ENCODE measurements around the gene ADGRB3. TPM values are rescaled to one million over a fixed set of nuclear protein-coding genes. Genes with fewer than 3 reads are reported as not detected.
A peak's percentile ranks its signal among the peaks of the same experiment; 100 is the strongest.

The ADGRB3 gene
- polyA plus RNA-seq, 1 of the 3 experiments (the other 2 are of a cell fraction), result 0.12 TPM

DNA sequence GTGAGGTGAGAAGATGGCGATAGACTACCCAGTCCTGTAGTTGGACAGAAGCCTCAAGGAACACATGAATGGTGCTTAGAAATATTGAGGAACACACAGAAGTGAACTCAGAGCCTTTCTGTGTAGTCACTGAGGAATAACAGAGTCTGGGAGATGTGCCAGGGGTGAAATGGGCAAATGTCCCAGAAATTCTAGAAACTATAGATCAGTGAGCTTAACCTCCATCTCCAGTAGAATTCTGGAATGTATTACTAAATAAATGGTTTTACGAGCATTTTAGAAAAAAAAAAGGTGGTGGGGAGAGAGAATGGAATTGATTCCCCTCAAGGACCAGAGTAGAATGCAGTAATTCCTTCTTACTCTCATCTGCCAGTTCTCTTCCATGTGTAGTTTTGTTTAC, 781.7 kb downstream of the ADGRB3 start:
- ChIA-PET POLR2A (no interaction called here), CTCF (no interaction called here)
- TF ChIP-seq EP300 (IDR thresholded peaks at IDR 0.05; ENCODE audit: borderline replicate concordance in 1 of 2, low read depth in 1 of 2, low read length in 1 of 2) (no peak), NFIC (IDR thresholded peaks at IDR 0.05; ENCODE audit: borderline replicate concordance) (0 out of 2 replicates have a peak, but pooled peaks have one; percentile 14), PBX3 (IDR thresholded peaks at IDR 0.05) (no peak)
- H3K4me2 ChIP-seq, result no peak overlapping the region
- no peaks in the 10 kb centered on the region for H3K9me2 ChIP-seq
- H3K9ac ChIP-seq, result no peak overlapping the region
- H4K20me1 ChIP-seq (ENCODE audit: insufficient read depth), result no peaks in the 10 kb centered on the region
- DNase-seq, result no peak
- no peaks in the 10 kb centered on the region for H3K9me3 ChIP-seq
- no peaks in the 10 kb centered on the region for H3K27me3 ChIP-seq (ENCODE audit: insufficient read depth)
- H3K27ac ChIP-seq (ENCODE audit: low read depth in 2 of 2, low read length in 1 of 2), result no peak overlapping the region
- H3K4me1 ChIP-seq (ENCODE audit: control insufficient read depth in 1 of 2, insufficient read depth in 2 of 2, low read depth in 1 of 2, low read length in 1 of 2), result peaks cover 0 to 7% of the 10 kb centered on the region in 2 experiments; a peak in 2 of 4 replicates
- H2AFZ ChIP-seq (ENCODE audit: low read depth), result no peak overlapping the region
- H3K36me3 ChIP-seq (replicated peaks in 1 of 2; ENCODE audit: control insufficient read depth in 1 of 2, insufficient read depth in 2 of 2, low read length in 1 of 2), result no peaks in the 10 kb centered on the region
- no peak overlapping the region for H3K4me3 ChIP-seq (ENCODE audit: low read depth in 2 of 2, low read length in 1 of 2)
- 30% methylated on average over 2 of the region's 2 CpGs for WGBS (ENCODE audit: low lambda C conversion rate)
- no peaks in the 10 kb centered on the region for H3F3A ChIP-seq (replicated peaks; ENCODE audit: insufficient read depth)
- no peaks in the 10 kb centered on the region for H3K79me2 ChIP-seq (ENCODE audit: insufficient read depth)

DNA sequence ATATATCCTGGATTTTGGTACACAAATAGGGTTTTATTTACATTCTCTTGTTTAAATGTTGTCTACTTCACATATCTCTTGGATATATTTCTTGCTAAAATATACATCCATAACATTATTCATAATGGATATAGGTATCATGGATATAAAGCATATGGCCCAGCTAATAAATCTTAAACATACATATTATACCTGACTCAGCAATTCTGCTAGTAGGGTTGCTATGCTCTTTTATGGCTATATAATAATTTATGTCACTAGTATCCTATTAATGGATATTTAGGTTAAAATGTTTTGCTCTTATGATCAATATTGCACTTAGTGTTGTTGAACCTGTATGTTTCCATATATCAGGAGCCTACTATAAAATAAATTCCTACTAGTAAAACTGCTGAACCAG, 786.2 kb downstream of the ADGRB3 start:
- H3K4me3 ChIP-seq (ENCODE audit: low read depth in 2 of 2, low read length in 1 of 2), result no peak overlapping the region
- no peak overlapping the region for H3K27ac ChIP-seq (ENCODE audit: low read depth in 2 of 2, low read length in 1 of 2)
- ChIA-PET CTCF (no interaction called here), POLR2A (no interaction called here)
- peaks cover 3 to 7% of the 10 kb centered on the region in 2 experiments; a peak in 3 of 4 replicates for H3K4me1 ChIP-seq (ENCODE audit: control insufficient read depth in 1 of 2, insufficient read depth in 2 of 2, low read depth in 1 of 2, low read length in 1 of 2)
- DNase-seq, result no peak
- no peaks in the 10 kb centered on the region for H3K79me2 ChIP-seq (ENCODE audit: insufficient read depth)
- H3K9me3 ChIP-seq, result no peaks in the 10 kb centered on the region
- TF ChIP-seq SIN3A (IDR thresholded peaks at IDR 0.05; ENCODE audit: borderline replicate concordance, low read depth, low read length) (no peak), YY1 (IDR thresholded peaks at IDR 0.05; ENCODE audit: low read depth) (no peak), CTCF (IDR thresholded peaks at IDR 0.05) (no peak), REST (IDR thresholded peaks at IDR 0.05; ENCODE audit: low read depth, low read length) (no peak), FOSL2 (IDR thresholded peaks at IDR 0.05; ENCODE audit: borderline replicate concordance, low read depth) (no peak)
- no peak overlapping the region for H3K9ac ChIP-seq
- no peak overlapping the region for H2AFZ ChIP-seq (ENCODE audit: low read depth)
- no peaks in the 10 kb centered on the region for H4K20me1 ChIP-seq (ENCODE audit: insufficient read depth)
- H3F3A ChIP-seq (replicated peaks; ENCODE audit: insufficient read depth), result no peaks in the 10 kb centered on the region
- no peak overlapping the region for H3K4me2 ChIP-seq
- no peaks in the 10 kb centered on the region for H3K27me3 ChIP-seq (ENCODE audit: insufficient read depth)
- no peaks in the 10 kb centered on the region for H3K36me3 ChIP-seq (replicated peaks in 1 of 2; ENCODE audit: control insufficient read depth in 1 of 2, insufficient read depth in 2 of 2, low read length in 1 of 2)
- H3K9me2 ChIP-seq, result no peaks in the 10 kb centered on the region
